IMR-90 (cell line): Measurements from ENCODE around the gene TMEM212. TPM values are rescaled to one million over a fixed set of nuclear protein-coding genes. Genes with fewer than 3 reads are reported as not detected.

Experiments
- ATAC-seq: fragments of 200-7000 bp; cut with Tn5 transposase; 2 replicates; pipeline ENCODE4 v1.9.1; 2020; ENCODE audit warnings: low read depth, mild to moderate bottlenecking, moderate library complexity
- BruUV-seq: library from RNA; stranded (reverse); fragments of 400-500 nt; replicated peaks from 2 replicates; lab custom pipeline; 2021; lab: Mats Ljungman, UMichigan
- CTCF ChIA-PET: fragments of 300-600 bp; formaldehyde crosslinking; extraction: SDS; loops from one replicate; lab custom pipeline; 2021; ENCODE audit warnings: antibody characterized with exemption; lab: Yijun Ruan, JAX
- POLR2A ChIA-PET: fragments of 300-600 bp; sonication (Branson Sonifier 250); formaldehyde crosslinking; loops from one replicate; lab custom pipeline; 2022; ENCODE audit warnings: antibody characterized with exemption; ENCODE audit not compliant: unreplicated experiment; lab: Charles Lee
- DNase-seq: peaks from one replicate; pipeline ENCODE4 v3.0.0; 2013
- H2AFZ ChIP-seq: replicated peaks from 2 replicates; pipeline ENCODE3; 2013; ENCODE audit warnings: low read length, mild to moderate bottlenecking; ENCODE audit not compliant: poor library complexity
- H2AK5ac ChIP-seq: 2 replicates; pipeline ENCODE4 v1.6.1; 2013; ENCODE audit warnings: low read depth, low read length, inconsistent platforms
- H2AK9ac ChIP-seq: replicated peaks from 2 replicates; pipeline ENCODE3; 2013; ENCODE audit warnings: mild to moderate bottlenecking, low read depth, low read length, moderate library complexity; ENCODE audit not compliant: poor library complexity
- H2BK120ac ChIP-seq: 2 replicates; pipeline ENCODE4 v1.6.1; 2013; ENCODE audit warnings: low read depth, low read length, inconsistent platforms
- H2BK15ac ChIP-seq: 3 replicates; pipeline ENCODE4 v1.6.1; 2013; ENCODE audit warnings: low read depth, low read length, inconsistent platforms
- H2BK20ac ChIP-seq: 2 replicates; pipeline ENCODE4 v1.6.1; 2013; ENCODE audit warnings: low read depth, mild to moderate bottlenecking, inconsistent platforms, low read length, moderate library complexity
- H2BK5ac ChIP-seq: 2 replicates; pipeline ENCODE4 v1.6.1; 2013; ENCODE audit warnings: mild to moderate bottlenecking, low read depth, low read length, inconsistent platforms; ENCODE audit not compliant: poor library complexity, severe bottlenecking
- H3K14ac ChIP-seq: replicated peaks from 2 replicates; pipeline ENCODE4 v1.6.1; 2013; ENCODE audit warnings: low read depth, low read length, inconsistent platforms
- H3K18ac ChIP-seq: 2 replicates; pipeline ENCODE4 v1.6.1; 2013; ENCODE audit warnings: low read depth, low read length, control low read depth
- H3K23ac ChIP-seq: 2 replicates; pipeline ENCODE4 v1.6.1; 2013; ENCODE audit warnings: low read depth, low read length, inconsistent platforms
- H3K27ac ChIP-seq: 2 replicates; pipeline ENCODE4 v1.5.1; 2013; ENCODE audit warnings: mild to moderate bottlenecking, control low read depth, low read length; ENCODE audit not compliant: insufficient read depth
- H3K27me3 ChIP-seq: 2 replicates; pipeline ENCODE4 v1.6.1; 2013; ENCODE audit warnings: low read length; ENCODE audit not compliant: control insufficient read depth, insufficient read depth
- H3K36me3 ChIP-seq: 2 replicates; pipeline ENCODE4 v1.6.1; 2013; ENCODE audit warnings: low read length, mixed read lengths; ENCODE audit not compliant: control insufficient read depth, insufficient read depth
- H3K4ac ChIP-seq: 2 replicates; pipeline ENCODE4 v1.6.1; 2013; ENCODE audit warnings: low read depth, low read length, inconsistent platforms
- H3K4me1 ChIP-seq: 2 replicates; pipeline ENCODE4 v1.6.1; 2013; ENCODE audit warnings: low read length, mixed read lengths; ENCODE audit not compliant: control insufficient read depth, insufficient read depth
- H3K4me2 ChIP-seq: 2 replicates; pipeline ENCODE4 v1.6.1; 2013; ENCODE audit warnings: low read depth, mild to moderate bottlenecking, control low read depth, low read length, moderate library complexity
- H3K4me3 ChIP-seq: 2 replicates; pipeline ENCODE4 v1.5.1; 2013; ENCODE audit warnings: low read depth, mild to moderate bottlenecking, control low read depth, low read length, moderate library complexity; ENCODE audit not compliant: insufficient read depth
- H3K56ac ChIP-seq: 2 replicates; pipeline ENCODE4 v1.6.1; 2013; ENCODE audit warnings: low read length, inconsistent platforms; ENCODE audit not compliant: insufficient read depth; ENCODE audit errors: extremely low read depth
- H3K79me1 ChIP-seq, 2 experiments: 2 replicates each; pipeline ENCODE4 v1.6.1; 2013; ENCODE audit warnings: low read length in 2 of 2, inconsistent platforms in 1 of 2, low read depth in 1 of 2
- H3K9ac ChIP-seq: 2 replicates; pipeline ENCODE4 v1.6.1; 2013; ENCODE audit warnings: low read depth, low read length, control low read depth
- H3K9me1 ChIP-seq: 2 replicates; pipeline ENCODE4 v1.6.1; 2013; ENCODE audit warnings: low read length, inconsistent platforms; ENCODE audit not compliant: insufficient read depth
- H3K9me3 ChIP-seq: 2 replicates; pipeline ENCODE4 v1.6.1; 2013; ENCODE audit warnings: low read length; ENCODE audit not compliant: control insufficient read depth, insufficient read depth
- H4K20me1 ChIP-seq: 2 replicates; pipeline ENCODE4 v1.6.1; 2013; ENCODE audit warnings: low read length, inconsistent platforms; ENCODE audit not compliant: insufficient read depth
- H4K5ac ChIP-seq: 2 replicates; pipeline ENCODE4 v1.6.1; 2013; ENCODE audit warnings: mild to moderate bottlenecking, low read depth, low read length, control low read depth
- H4K8ac ChIP-seq, 2 experiments: 2 replicates each; pipeline ENCODE4 v1.6.1; 2013; ENCODE audit warnings: low read depth in 2 of 2, low read length in 2 of 2, control low read depth in 1 of 2, inconsistent platforms in 1 of 2
- H4K91ac ChIP-seq: 2 replicates; pipeline ENCODE4 v1.6.1; 2013; ENCODE audit warnings: low read depth, low read length, inconsistent platforms; ENCODE audit not compliant: insufficient read depth
- BHLHE40 ChIP-seq: fragments of 150-350 bp; IDR thresholded peaks from 2 replicates; pipeline ENCODE4 v1.6.1; 2016; ENCODE audit warnings: mild to moderate bottlenecking, low read depth, low read length
- CEBPB ChIP-seq: IDR thresholded peaks from 2 replicates; pipeline ENCODE4 v1.6.1; 2012; ENCODE audit warnings: low read depth, low read length, improper control_type of control experiment
- CTCF ChIP-seq: conservative IDR thresholded peaks from 2 replicates; pipeline ENCODE4 v1.5.1; 2012; ENCODE audit warnings: mild to moderate bottlenecking, low read depth, low read length, improper control_type of control experiment
- ELK1 ChIP-seq: fragments of 150-350 bp; IDR thresholded peaks from 2 replicates; pipeline ENCODE4 v1.6.1; 2016; ENCODE audit warnings: low read depth, mild to moderate bottlenecking, low read length, moderate library complexity, borderline replicate concordance
- FOS ChIP-seq: fragments of 150-350 bp; IDR thresholded peaks from 2 replicates; pipeline ENCODE4 v1.6.1; 2016; ENCODE audit warnings: low read depth, low read length
- MAFK ChIP-seq: IDR thresholded peaks from 2 replicates; pipeline ENCODE4 v1.6.1; 2012; ENCODE audit warnings: low read depth, low read length, improper control_type of control experiment
- POLR2A ChIP-seq: IDR thresholded peaks from 2 replicates; pipeline ENCODE4 v1.6.1; 2012; ENCODE audit warnings: mild to moderate bottlenecking, low read depth, low read length
- RAD21 ChIP-seq: IDR thresholded peaks from 2 replicates; pipeline ENCODE4 v1.6.1; 2012; ENCODE audit warnings: low read length, improper control_type of control experiment
- RCOR1 ChIP-seq: IDR thresholded peaks from 2 replicates; pipeline ENCODE4 v1.6.1; 2012; ENCODE audit warnings: mild to moderate bottlenecking, low read length, improper control_type of control experiment; ENCODE audit not compliant: insufficient replicate concordance
- SMC3 ChIP-seq: fragments of 150-350 bp; IDR thresholded peaks from 2 replicates; pipeline ENCODE4 v1.6.1; 2016; ENCODE audit warnings: low read depth, mild to moderate bottlenecking, antibody characterized with exemption, low read length, moderate library complexity
- USF2 ChIP-seq: fragments of 150-350 bp; IDR thresholded peaks from 2 replicates; pipeline ENCODE4 v1.6.1; 2017; ENCODE audit warnings: mild to moderate bottlenecking, antibody characterized with exemption, low read length, low read depth
- WGBS, 2 experiments: methylation state at CpG; one replicate each; pipeline versions ENCODE4 v1.1.5 to v1.1.7; 2013; ENCODE audit warnings: missing lambda C conversion rate in 2 of 2; ENCODE audit not compliant: insufficient read length in 1 of 2; ENCODE audit errors: extremely low coverage in 2 of 2; 5-methylcytosine and 5-hydroxymethylcytosine counted together
- dilution Hi-C: fragments of 300-500 bp; cut with HindIII; formaldehyde crosslinking; loops from one replicate; pipeline ENCODE4 v1.14.3; 2018; ENCODE audit warnings: low sequenced_read_pairs; ENCODE audit not compliant: unreplicated experiment
- in situ Hi-C: fragments of 300-500 bp; cut with MboI; formaldehyde crosslinking; loops from 3 replicates; pipeline ENCODE4 v1.14.3; 2019; ENCODE audit warnings: low sequenced_read_pairs, inconsistent platforms, mixed read lengths
- intact Hi-C: fragments of 100-400 bp; cut with micrococcal nuclease; formaldehyde crosslinking; loops from 2 replicates; pipeline ENCODE4 v1.10.0; 2022
- polyA plus RNA-seq, 3 experiments: library from polyadenylated mRNA; depleted of rRNA; stranded (reverse); fragments of >200 nt; gene quantifications; 2 replicates each; pipeline ENCODE4 v1.2.3, GENCODE V29; 2012; ENCODE audit warnings: low replicate concordance in 1 of 3
- total RNA-seq: library from RNA; depleted of rRNA; stranded (reverse); fragments of >200 nt; gene quantifications from 2 replicates; pipeline ENCODE4 v1.2.3, GENCODE V29; 2012

TMEM212 gene
- total and polyA plus RNA-seq, 2 of the 4 experiments (the other 2 are of a cell fraction): not detected

- TF ChIP-seq POLR2A: no peak
These were observed 10.2 kb upstream of the TMEM212 start (continued) for GRCh38 chr3:171832989-171833388.

GRCh38 chr3:171833789-171834460 lies 9.2 kb upstream of the TMEM212 start:
- H3K4me3 ChIP-seq: no peak overlapping the region
- H3K14ac ChIP-seq: peak overlapping the region; percentile 75; the same call in 1 of the 2 replicates
- dilution Hi-C loops: no loop called here
- ATAC-seq (peak; percentile 57), DNase-seq (peak; percentile 87)
- H3K4me2 ChIP-seq: peak overlapping the region; percentile 27
- no TSS peak for BruUV-seq
- peak overlapping the region; percentile 68; the same call in 1 of the 2 replicates for H3K56ac ChIP-seq
- H3K4me1 ChIP-seq: peaks cover 8% of the 10 kb centered on the region
- 0 out of 2 replicates have a peak overlapping the region, but pooled peaks have one; percentile 9 for H3K23ac ChIP-seq
- H3K9ac ChIP-seq: no peak overlapping the region
- peak overlapping the region; percentile 62 for H2BK5ac ChIP-seq
- H3K27ac ChIP-seq: peak overlapping the region; percentile 46; the same call in 1 of the 2 replicates
- POLR2A ChIA-PET: no interaction called here
- H2BK20ac ChIP-seq: peak overlapping the region; percentile 87; the same call in 1 of the 2 replicates
- no peak overlapping the region for H2AFZ ChIP-seq
- intact Hi-C loops: loop anchor here (2.0 to 5.0 kb wide), 2 partner anchors 52 to 205 kb away; partner anchors contain the start of gene FNDC3B
- H3K4ac ChIP-seq: peak overlapping the region; percentile 75
- CTCF ChIA-PET: interaction anchor here (0.5 to 1.5 kb wide), 8 partner anchors 12 to 305 kb away, joined by 3 to 7 read pairs (median 3); no protein-coding TSS in a partner anchor
- H3K9me3 ChIP-seq: no peaks in the 10 kb centered on the region
- 0 out of 4 replicates have a peak, but pooled peaks cover 0 to 4% of the 10 kb centered on the region in 2 experiments for H3K79me1 ChIP-seq
- H3K36me3 ChIP-seq: no peaks in the 10 kb centered on the region
- peak overlapping the region; percentile 72 for H2BK120ac ChIP-seq
- peak overlapping the region; percentile 25 to 58; a peak in 3 of 4 replicates for H4K8ac ChIP-seq
- no peak overlapping the region for H2AK9ac ChIP-seq
- H4K91ac ChIP-seq: peak overlapping the region; percentile 59
- H2AK5ac ChIP-seq: no peak overlapping the region
- WGBS, 2 experiments: no CpG with 5 or more reads among the region's 3 CpGs
- H2BK15ac ChIP-seq: 0 out of 3 replicates have a peak overlapping the region, but pooled peaks have one; percentile 75
- H3K18ac ChIP-seq: peak overlapping the region; percentile 49
- no peaks in the 10 kb centered on the region; the same call in 1 of the 2 replicates for H3K9me1 ChIP-seq
- in situ Hi-C loops: no loop called here
- H3K27me3 ChIP-seq: no peaks in the 10 kb centered on the region
- no peaks in the 10 kb centered on the region for H4K20me1 ChIP-seq
- H4K5ac ChIP-seq: no peak overlapping the region
- TF ChIP-seq USF2 (no peak), ELK1 (no peak), BHLHE40 (peak; percentile 52; the same call in 1 of the 2 replicates), CTCF (peak; percentile 48), FOS (peak; percentile 86), RAD21 (peak; percentile 63), CEBPB (peak; percentile 11; the same call in 1 of the 2 replicates), SMC3 (peak; percentile 50), MAFK (peak; percentile 13; the same call in 1 of the 2 replicates), RCOR1 (no peak)
